Measurements from ENCODE around the gene EDN1.

EDN1 gene

GRCh38 chr6:12340488-12340818 lies 50.3 kb downstream of the EDN1 start:
- Histone ChIP-seq H3K4me3 (no peak overlapping the region), H3K27ac (no peak overlapping the region)

GRCh38 chr6:12342664-12343063 lies 52.5 kb downstream of the EDN1 start:
- no peak overlapping the region for H3K4me3 ChIP-seq
- H3K27ac ChIP-seq: peak overlapping the region in 1 of 21 experiments; percentile 14

- Histone ChIP-seq H3K4me3 (no peak overlapping the region), H3K27ac (peak overlapping the region in 1 of 21 experiments; percentile 65)
Measured at GRCh38 chr6:12343122-12343439, 52.9 kb downstream of the EDN1 start.

GRCh38 chr6:12343440-12344162 lies 53.4 kb downstream of the EDN1 start:
- Histone ChIP-seq H3K4me3 (no peak overlapping the region), H3K27ac (peak overlapping the region in 1 of 21 experiments; percentile 65)

GRCh38 chr6:12344296-12344695 lies 54.1 kb downstream of the EDN1 start:
- Histone ChIP-seq H3K27ac (peak overlapping the region in 1 of 21 experiments; percentile 65), H3K4me3 (no peak overlapping the region)

GRCh38 chr6:12344961-12345693 lies 55.0 kb downstream of the EDN1 start:
- peak overlapping the region in 1 of 21 experiments; percentile 78 for H3K27ac ChIP-seq
- no peak overlapping the region for H3K4me3 ChIP-seq

GRCh38 chr6:12345694-12346058 lies 55.5 kb downstream of the EDN1 start:
- peak overlapping the region in 2 of 7 experiments; percentile 8 to 23 for H3K4me3 ChIP-seq
- H3K27ac ChIP-seq: peak overlapping the region in 2 of 21 experiments; percentile 34 to 78
